Type B pancreatic cell (in vitro differentiated cells): Measurements from ENCODE around the gene FRMD8. TPM values are rescaled to one million over a fixed set of nuclear protein-coding genes. Genes with fewer than 3 reads are reported as not detected.
A peak's percentile ranks its signal among the peaks of the same experiment; 100 is the strongest.

ENCODE experiments used
- DNase-seq: peaks from one replicate; pipeline ENCODE4 v3.0.0; 2021; ENCODE audit warnings: mixed read lengths; ENCODE audit not compliant: unreplicated experiment; ENCODE audit errors: extremely low spot score
- H3K27ac Mint-ChIP-seq: 2 replicates; pipeline ENCODE4 v1.8.0; 2021; ENCODE audit warnings: mild to moderate bottlenecking, mixed read lengths
- H3K27me3 Mint-ChIP-seq: 2 replicates; pipeline ENCODE4 v1.8.0; 2021; ENCODE audit warnings: mixed read lengths
- H3K36me3 Mint-ChIP-seq: 2 replicates; pipeline ENCODE4 v1.8.0; 2021; ENCODE audit warnings: mixed read lengths
- H3K4me1 Mint-ChIP-seq: one replicate; pipeline ENCODE4 v1.8.0; 2021; ENCODE audit warnings: mixed read lengths; ENCODE audit not compliant: unreplicated experiment
- H3K4me3 Mint-ChIP-seq: 2 replicates; pipeline ENCODE4 v1.8.0; 2021; ENCODE audit warnings: mild to moderate bottlenecking, mixed read lengths
- H3K9me3 Mint-ChIP-seq: 2 replicates; pipeline ENCODE4 v1.8.0; 2021; ENCODE audit warnings: mixed read lengths
- CTCF ChIP-seq: fragments of 200-600 bp; sonication (generic); conservative IDR thresholded peaks from 2 replicates; pipeline ENCODE4 v1.5.0; 2021; ENCODE audit warnings: antibody characterized with exemption, mild to moderate bottlenecking
- total RNA-seq: library from RNA; stranded (reverse); gene quantifications from 2 replicates; pipeline ENCODE4 v1.2.1, GENCODE V29; 2021; ENCODE audit warnings: low replicate concordance

FRMD8 gene
- total RNA-seq, 1 donor from 2014 or later = 35.0 TPM

GRCh38 chr11:65424205-65425104, 38.0 kb downstream of the FRMD8 start:
- Mint-ChIP-seq H3K27ac (peak overlapping the region; percentile 99), H3K9me3 (no peaks in the 10 kb centered on the region), H3K4me3 (peak overlapping the region; percentile 88), H3K27me3 (peaks cover 39% of the 10 kb centered on the region), H3K4me1 (peaks cover 69% of the 10 kb centered on the region), H3K36me3 (peaks cover 37% of the 10 kb centered on the region)
- no peak for TF ChIP-seq CTCF
- no peak for DNase-seq

GRCh38 chr11:65425105-65425970, 38.9 kb downstream of the FRMD8 start:
- Mint-ChIP-seq H3K9me3 (no peaks in the 10 kb centered on the region), H3K4me3 (peak overlapping the region; percentile 88), H3K4me1 (peaks cover 72% of the 10 kb centered on the region), H3K36me3 (peaks cover 37% of the 10 kb centered on the region), H3K27me3 (peaks cover 39% of the 10 kb centered on the region), H3K27ac (peak overlapping the region; percentile 99)
- no peak for DNase-seq
- TF ChIP-seq CTCF = peak; percentile 54

GRCh38 chr11:65425971-65426838, 39.8 kb downstream of the FRMD8 start:
- DNase-seq = no peak
- H3K27me3 Mint-ChIP-seq = peaks cover 39% of the 10 kb centered on the region
- TF ChIP-seq CTCF = no peak

GRCh38 chr11:65426839-65427690, 40.6 kb downstream of the FRMD8 start:
- Mint-ChIP-seq H3K4me3 (peak overlapping the region; percentile 88), H3K27ac (peak overlapping the region; percentile 99), H3K27me3 (peaks cover 39% of the 10 kb centered on the region), H3K4me1 (peaks cover 75% of the 10 kb centered on the region), H3K36me3 (peaks cover 37% of the 10 kb centered on the region), H3K9me3 (no peaks in the 10 kb centered on the region)
- DNase-seq = no peak
- no peak for TF ChIP-seq CTCF

More at GRCh38 chr11:65425971-65426838, 39.8 kb downstream of the FRMD8 start:
- Mint-ChIP-seq H3K9me3 (no peaks in the 10 kb centered on the region), H3K4me1 (peaks cover 73% of the 10 kb centered on the region), H3K27ac (peak overlapping the region; percentile 99), H3K36me3 (peaks cover 37% of the 10 kb centered on the region), H3K4me3 (peak overlapping the region; percentile 88)
